Measurements from ENCODE around the gene CORO2A.

Gene CORO2A

GRCh38 chr9:98168153-98168780, 24.2 kb downstream of the CORO2A start:
- Histone ChIP-seq H3K4me3 (ENCODE audit: control insufficient read depth in 1 of 7, extremely low read depth in 1 of 7, insufficient read depth in 4 of 7, low read depth in 2 of 7, low read length in 6 of 7) (no peak overlapping the region), H3K36me3 (ENCODE audit: control insufficient read depth in 4 of 4, insufficient read depth in 4 of 4, low read length in 3 of 4) (no peaks in the 10 kb centered on the region), H3K4me1 (ENCODE audit: control extremely low read depth in 1 of 4, control insufficient read depth in 4 of 4, insufficient read depth in 4 of 4, low read length in 3 of 4) (peaks cover 0 to 2% (median 0%) of the 10 kb centered on the region in 4 experiments), H3K27me3 (replicated peaks in 2 of 5; ENCODE audit: control insufficient read depth in 4 of 5, insufficient read depth in 5 of 5, low read length in 4 of 5) (no peaks in the 10 kb centered on the region), H3K9me3 (ENCODE audit: control extremely low read depth in 1 of 5, control insufficient read depth in 4 of 5, insufficient read depth in 2 of 5, low read depth in 1 of 5, low read length in 4 of 5) (no peaks in the 10 kb centered on the region), H3K27ac (ENCODE audit: insufficient read depth in 1 of 2, low read depth in 1 of 2, low read length in 2 of 2, poor library complexity in 1 of 2, severe bottlenecking in 2 of 2) (no peak overlapping the region)
- ChIA-PET POLR2A (interaction anchor here (0.6 kb wide), 1 partner anchor 50 kb away, joined by 3 read pairs; no protein-coding TSS in a partner anchor), CTCF (interaction anchor here (1.3 kb wide), 1 partner anchor 10 kb away, joined by 3 read pairs; no protein-coding TSS in a partner anchor)
- no CpG with 5 or more reads among the region's 3 CpGs for WGBS (ENCODE audit: insufficient coverage)
- no peak for DNase-seq

- no peak for DNase-seq
- Histone ChIP-seq H3K4me3 (ENCODE audit: control insufficient read depth in 1 of 7, extremely low read depth in 1 of 7, insufficient read depth in 4 of 7, low read depth in 2 of 7, low read length in 6 of 7) (no peak overlapping the region), H3K36me3 (ENCODE audit: control insufficient read depth in 4 of 4, insufficient read depth in 4 of 4, low read length in 3 of 4) (no peaks in the 10 kb centered on the region), H3K4me1 (ENCODE audit: control extremely low read depth in 1 of 4, control insufficient read depth in 4 of 4, insufficient read depth in 4 of 4, low read length in 3 of 4) (peaks cover 0 to 2% (median 0%) of the 10 kb centered on the region in 4 experiments), H3K9me3 (ENCODE audit: control extremely low read depth in 1 of 5, control insufficient read depth in 4 of 5, insufficient read depth in 2 of 5, low read depth in 1 of 5, low read length in 4 of 5) (no peaks in the 10 kb centered on the region), H3K27ac (ENCODE audit: insufficient read depth in 1 of 2, low read depth in 1 of 2, low read length in 2 of 2, poor library complexity in 1 of 2, severe bottlenecking in 2 of 2) (no peak overlapping the region), H3K27me3 (replicated peaks in 2 of 5; ENCODE audit: control insufficient read depth in 4 of 5, insufficient read depth in 5 of 5, low read length in 4 of 5) (no peaks in the 10 kb centered on the region)
- ChIA-PET CTCF (interaction anchor here (1.2 kb wide), 1 partner anchor 29 kb away, joined by 3 read pairs; no protein-coding TSS in a partner anchor), POLR2A (no interaction called here)
- 88% methylated on average over 7 of the region's 7 CpGs for WGBS (ENCODE audit: insufficient coverage)
Measured at GRCh38 chr9:98164912-98165311, 27.5 kb downstream of the CORO2A start.

- ChIA-PET CTCF (no interaction called here), POLR2A (no interaction called here)
- no peak for DNase-seq
- Histone ChIP-seq H3K27me3 (replicated peaks in 2 of 5; ENCODE audit: control insufficient read depth in 4 of 5, insufficient read depth in 5 of 5, low read length in 4 of 5) (no peaks in the 10 kb centered on the region), H3K27ac (ENCODE audit: insufficient read depth in 1 of 2, low read depth in 1 of 2, low read length in 2 of 2, poor library complexity in 1 of 2, severe bottlenecking in 2 of 2) (no peak overlapping the region), H3K4me3 (ENCODE audit: control insufficient read depth in 1 of 7, extremely low read depth in 1 of 7, insufficient read depth in 4 of 7, low read depth in 2 of 7, low read length in 6 of 7) (no peak overlapping the region), H3K9me3 (ENCODE audit: control extremely low read depth in 1 of 5, control insufficient read depth in 4 of 5, insufficient read depth in 2 of 5, low read depth in 1 of 5, low read length in 4 of 5) (no peaks in the 10 kb centered on the region), H3K4me1 (ENCODE audit: control extremely low read depth in 1 of 4, control insufficient read depth in 4 of 4, insufficient read depth in 4 of 4, low read length in 3 of 4) (peaks cover 0 to 2% (median 0%) of the 10 kb centered on the region in 4 experiments), H3K36me3 (ENCODE audit: control insufficient read depth in 4 of 4, insufficient read depth in 4 of 4, low read length in 3 of 4) (no peaks in the 10 kb centered on the region)
- WGBS (ENCODE audit: insufficient coverage) = 95% methylated on average over 9 of the region's 12 CpGs
Measured at GRCh38 chr9:98162613-98163012, 29.8 kb downstream of the CORO2A start.

GRCh38 chr9:98161851-98162250, 30.6 kb downstream of the CORO2A start:
- Histone ChIP-seq H3K36me3 (ENCODE audit: control insufficient read depth in 4 of 4, insufficient read depth in 4 of 4, low read length in 3 of 4) (peaks cover 0 to 4% (median 0%) of the 10 kb centered on the region in 4 experiments), H3K9me3 (ENCODE audit: control extremely low read depth in 1 of 5, control insufficient read depth in 4 of 5, insufficient read depth in 2 of 5, low read depth in 1 of 5, low read length in 4 of 5) (no peaks in the 10 kb centered on the region), H3K27me3 (replicated peaks in 2 of 5; ENCODE audit: control insufficient read depth in 4 of 5, insufficient read depth in 5 of 5, low read length in 4 of 5) (no peaks in the 10 kb centered on the region), H3K4me3 (ENCODE audit: control insufficient read depth in 1 of 7, extremely low read depth in 1 of 7, insufficient read depth in 4 of 7, low read depth in 2 of 7, low read length in 6 of 7) (no peak overlapping the region), H3K27ac (ENCODE audit: insufficient read depth in 1 of 2, low read depth in 1 of 2, low read length in 2 of 2, poor library complexity in 1 of 2, severe bottlenecking in 2 of 2) (no peak overlapping the region), H3K4me1 (ENCODE audit: control extremely low read depth in 1 of 4, control insufficient read depth in 4 of 4, insufficient read depth in 4 of 4, low read length in 3 of 4) (peaks cover 0 to 2% (median 0%) of the 10 kb centered on the region in 4 experiments)
- WGBS (ENCODE audit: insufficient coverage) = 96% methylated on average over 4 of the region's 4 CpGs
- ChIA-PET CTCF (no interaction called here), POLR2A (no interaction called here)
- DNase-seq = no peak

GRCh38 chr9:98159790-98160189, 32.6 kb downstream of the CORO2A start:
- POLR2A ChIA-PET = interaction anchor here (0.6 kb wide), 2 partner anchors 56 to 226 kb away, joined by 3 to 4 read pairs; no protein-coding TSS in a partner anchor
- peaks cover 0 to under 1% (median 0%) of the 10 kb centered on the region in 4 experiments for H3K4me1 ChIP-seq (ENCODE audit: control extremely low read depth in 1 of 4, control insufficient read depth in 4 of 4, insufficient read depth in 4 of 4, low read length in 3 of 4)
- H3K4me3 ChIP-seq (ENCODE audit: control insufficient read depth in 1 of 7, extremely low read depth in 1 of 7, insufficient read depth in 4 of 7, low read depth in 2 of 7, low read length in 6 of 7) = no peak overlapping the region
- H3K27ac ChIP-seq (ENCODE audit: insufficient read depth in 1 of 2, low read depth in 1 of 2, low read length in 2 of 2, poor library complexity in 1 of 2, severe bottlenecking in 2 of 2) = no peak overlapping the region
- DNase-seq = no peak
- WGBS (ENCODE audit: insufficient coverage) = 100% methylated on average over 5 of the region's 6 CpGs
- CTCF ChIA-PET = interaction anchor here (2.1 kb wide), 1 partner anchor 38 kb away, joined by 5 read pairs; no protein-coding TSS in a partner anchor
- H3K36me3 ChIP-seq (ENCODE audit: control insufficient read depth in 4 of 4, insufficient read depth in 4 of 4, low read length in 3 of 4) = peaks cover 0 to 4% (median 0%) of the 10 kb centered on the region in 4 experiments
- no peaks in the 10 kb centered on the region for H3K9me3 ChIP-seq (ENCODE audit: control extremely low read depth in 1 of 5, control insufficient read depth in 4 of 5, insufficient read depth in 2 of 5, low read depth in 1 of 5, low read length in 4 of 5)
- no peaks in the 10 kb centered on the region for H3K27me3 ChIP-seq (replicated peaks in 2 of 5; ENCODE audit: control insufficient read depth in 4 of 5, insufficient read depth in 5 of 5, low read length in 4 of 5)

GRCh38 chr9:98159301-98159700, 33.1 kb downstream of the CORO2A start:
- WGBS (ENCODE audit: insufficient coverage) = 92% methylated on average over 5 of the region's 5 CpGs
- Histone ChIP-seq H3K27ac (ENCODE audit: insufficient read depth in 1 of 2, low read depth in 1 of 2, low read length in 2 of 2, poor library complexity in 1 of 2, severe bottlenecking in 2 of 2) (no peak overlapping the region), H3K4me1 (ENCODE audit: control extremely low read depth in 1 of 4, control insufficient read depth in 4 of 4, insufficient read depth in 4 of 4, low read length in 3 of 4) (no peaks in the 10 kb centered on the region), H3K27me3 (replicated peaks in 2 of 5; ENCODE audit: control insufficient read depth in 4 of 5, insufficient read depth in 5 of 5, low read length in 4 of 5) (no peaks in the 10 kb centered on the region), H3K4me3 (ENCODE audit: control insufficient read depth in 1 of 7, extremely low read depth in 1 of 7, insufficient read depth in 4 of 7, low read depth in 2 of 7, low read length in 6 of 7) (no peak overlapping the region), H3K36me3 (ENCODE audit: control insufficient read depth in 4 of 4, insufficient read depth in 4 of 4, low read length in 3 of 4) (peaks cover 0 to 4% (median 0%) of the 10 kb centered on the region in 4 experiments), H3K9me3 (ENCODE audit: control extremely low read depth in 1 of 5, control insufficient read depth in 4 of 5, insufficient read depth in 2 of 5, low read depth in 1 of 5, low read length in 4 of 5) (no peaks in the 10 kb centered on the region)
- POLR2A ChIA-PET = interaction anchor here (0.6 kb wide), 2 partner anchors 55 to 226 kb away, joined by 3 to 4 read pairs; no protein-coding TSS in a partner anchor
- CTCF ChIA-PET = interaction anchor here (2.1 kb wide), 1 partner anchor 37 kb away, joined by 5 read pairs; no protein-coding TSS in a partner anchor
- no peak for DNase-seq

- Histone ChIP-seq H3K4me1 (ENCODE audit: control extremely low read depth in 1 of 4, control insufficient read depth in 4 of 4, insufficient read depth in 4 of 4, low read length in 3 of 4) (no peaks in the 10 kb centered on the region), H3K4me3 (ENCODE audit: control insufficient read depth in 1 of 7, extremely low read depth in 1 of 7, insufficient read depth in 4 of 7, low read depth in 2 of 7, low read length in 6 of 7) (no peak overlapping the region), H3K36me3 (ENCODE audit: control insufficient read depth in 4 of 4, insufficient read depth in 4 of 4, low read length in 3 of 4) (peaks cover 0 to 4% (median 0%) of the 10 kb centered on the region in 4 experiments), H3K27ac (ENCODE audit: insufficient read depth in 1 of 2, low read depth in 1 of 2, low read length in 2 of 2, poor library complexity in 1 of 2, severe bottlenecking in 2 of 2) (no peak overlapping the region), H3K27me3 (replicated peaks in 2 of 5; ENCODE audit: control insufficient read depth in 4 of 5, insufficient read depth in 5 of 5, low read length in 4 of 5) (no peaks in the 10 kb centered on the region), H3K9me3 (ENCODE audit: control extremely low read depth in 1 of 5, control insufficient read depth in 4 of 5, insufficient read depth in 2 of 5, low read depth in 1 of 5, low read length in 4 of 5) (no peaks in the 10 kb centered on the region)
- 84% methylated on average over 2 of the region's 4 CpGs for WGBS (ENCODE audit: insufficient coverage)
- CTCF ChIA-PET = interaction anchor here (2.3 kb wide), 1 partner anchor 13 kb away, joined by 7 read pairs; no protein-coding TSS in a partner anchor
- POLR2A ChIA-PET = no interaction called here
- DNase-seq = peak in 2 of 3 donors; percentile 28 to 41
Measured at GRCh38 chr9:98158071-98158831, 34.2 kb downstream of the CORO2A start.
